ENCODE data around the gene CEP170. TPM values are rescaled to one million over a fixed set of nuclear protein-coding genes. Genes with fewer than 3 reads are reported as not detected.
"Not testable (repeated sequence)": the region's sequence is repeated elsewhere in the genome, so short reads cannot be mapped to it uniquely, and the experiment has no call there.

Gene CEP170
- total RNA-seq, 1 experiment from 2014 or later, result 97.7 TPM

DNA sequence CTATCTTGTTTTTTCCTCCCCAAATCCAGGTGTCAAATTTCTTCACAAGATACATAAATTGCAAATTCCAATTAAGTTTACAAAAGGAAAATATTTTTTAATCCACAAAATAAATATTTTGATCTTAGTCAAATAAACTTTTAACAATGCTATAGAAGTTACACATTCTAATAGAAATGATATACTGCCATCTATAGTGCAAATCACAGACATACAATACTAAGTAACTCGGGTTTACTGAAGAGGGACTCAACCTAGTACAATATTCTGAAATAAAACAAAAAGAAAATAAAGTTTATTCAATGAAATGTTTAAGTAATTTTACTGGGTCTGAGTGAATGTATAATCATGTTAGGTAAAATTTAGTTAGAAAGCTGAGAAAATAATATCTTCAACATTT, 114.6 kb downstream of the CEP170 start:
- H2BK12ac ChIP-seq (ENCODE audit: insufficient read length, low read depth, low read length); H3K9me3 ChIP-seq (ENCODE audit: control insufficient read depth, low read depth, low read length); H2BK15ac ChIP-seq (ENCODE audit: low read depth, low read length); H3K4me2 ChIP-seq (ENCODE audit: insufficient read depth, insufficient read length, low read length); H3K79me2 ChIP-seq (ENCODE audit: insufficient read depth, low read length); H2BK20ac ChIP-seq (ENCODE audit: low read depth, low read length, poor library complexity, severe bottlenecking); H3K9me3 Mint-ChIP-seq; H3K18ac ChIP-seq (ENCODE audit: insufficient read length, low read depth, low read length); H3K4me3 Mint-ChIP-seq; H3K27me3 ChIP-seq (ENCODE audit: insufficient read depth, low read length); H4K5ac ChIP-seq (ENCODE audit: insufficient read length, low read depth, low read length); H4K8ac ChIP-seq (replicated peaks; ENCODE audit: insufficient read length, low read depth, low read length); H4K20me1 ChIP-seq (ENCODE audit: control insufficient read depth, insufficient read depth, insufficient read length); H3K79me1 ChIP-seq (ENCODE audit: insufficient read depth, low read depth, low read length, poor library complexity, severe bottlenecking); H3K56ac ChIP-seq (ENCODE audit: insufficient read length, low read depth, low read length); H3K4me1 Mint-ChIP-seq; H3K23me2 ChIP-seq (ENCODE audit: insufficient read length, low read depth, low read length, poor library complexity, severe bottlenecking); H3T11ph ChIP-seq (ENCODE audit: low read length); H3K27ac ChIP-seq (ENCODE audit: insufficient read length, low read depth, low read length); H3K14ac ChIP-seq (ENCODE audit: insufficient read depth, low read length); H3K4me1 ChIP-seq (ENCODE audit: insufficient read depth, low read length); H3K9ac ChIP-seq (ENCODE audit: extremely low read depth, insufficient read length, low read length); H2BK120ac ChIP-seq (ENCODE audit: low read depth, low read length, poor library complexity, severe bottlenecking); H3K23ac ChIP-seq (ENCODE audit: insufficient read length, low read depth, low read length); H2BK5ac ChIP-seq (ENCODE audit: insufficient read length, low read length); H2AK5ac ChIP-seq (ENCODE audit: insufficient read length, low read length); H3K27me3 Mint-ChIP-seq (ENCODE audit: low read depth); H3K27ac Mint-ChIP-seq; DNase-seq; H3K4ac ChIP-seq (ENCODE audit: low read depth, low read length); H4K91ac ChIP-seq (ENCODE audit: insufficient read length, low read depth, low read length); H2AFZ ChIP-seq (ENCODE audit: low read length): not testable (repeated sequence)
- WGBS (ENCODE audit: extremely low coverage, insufficient read length, low lambda C conversion rate), result no CpG with 5 or more reads among the region's 1 CpG
- H3K36me3 Mint-ChIP-seq (ENCODE audit: insufficient read depth in 1 of 3, low read depth in 3 of 3), result peaks cover 14 to 18% (median 17%) of the 10 kb centered on the region in 3 experiments
- TF ChIP-seq, protein P1, sequence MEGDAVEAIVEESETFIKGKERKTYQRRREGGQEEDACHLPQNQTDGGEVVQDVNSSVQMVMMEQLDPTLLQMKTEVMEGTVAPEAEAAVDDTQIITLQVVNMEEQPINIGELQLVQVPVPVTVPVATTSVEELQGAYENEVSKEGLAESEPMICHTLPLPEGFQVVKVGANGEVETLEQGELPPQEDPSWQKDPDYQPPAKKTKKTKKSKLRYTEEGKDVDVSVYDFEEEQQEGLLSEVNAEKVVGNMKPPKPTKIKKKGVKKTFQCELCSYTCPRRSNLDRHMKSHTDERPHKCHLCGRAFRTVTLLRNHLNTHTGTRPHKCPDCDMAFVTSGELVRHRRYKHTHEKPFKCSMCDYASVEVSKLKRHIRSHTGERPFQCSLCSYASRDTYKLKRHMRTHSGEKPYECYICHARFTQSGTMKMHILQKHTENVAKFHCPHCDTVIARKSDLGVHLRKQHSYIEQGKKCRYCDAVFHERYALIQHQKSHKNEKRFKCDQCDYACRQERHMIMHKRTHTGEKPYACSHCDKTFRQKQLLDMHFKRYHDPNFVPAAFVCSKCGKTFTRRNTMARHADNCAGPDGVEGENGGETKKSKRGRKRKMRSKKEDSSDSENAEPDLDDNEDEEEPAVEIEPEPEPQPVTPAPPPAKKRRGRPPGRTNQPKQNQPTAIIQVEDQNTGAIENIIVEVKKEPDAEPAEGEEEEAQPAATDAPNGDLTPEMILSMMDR (conservative IDR thresholded peaks at IDR 0.05), result peak; percentile 38; the same call in 2 of the 3 replicates

DNA sequence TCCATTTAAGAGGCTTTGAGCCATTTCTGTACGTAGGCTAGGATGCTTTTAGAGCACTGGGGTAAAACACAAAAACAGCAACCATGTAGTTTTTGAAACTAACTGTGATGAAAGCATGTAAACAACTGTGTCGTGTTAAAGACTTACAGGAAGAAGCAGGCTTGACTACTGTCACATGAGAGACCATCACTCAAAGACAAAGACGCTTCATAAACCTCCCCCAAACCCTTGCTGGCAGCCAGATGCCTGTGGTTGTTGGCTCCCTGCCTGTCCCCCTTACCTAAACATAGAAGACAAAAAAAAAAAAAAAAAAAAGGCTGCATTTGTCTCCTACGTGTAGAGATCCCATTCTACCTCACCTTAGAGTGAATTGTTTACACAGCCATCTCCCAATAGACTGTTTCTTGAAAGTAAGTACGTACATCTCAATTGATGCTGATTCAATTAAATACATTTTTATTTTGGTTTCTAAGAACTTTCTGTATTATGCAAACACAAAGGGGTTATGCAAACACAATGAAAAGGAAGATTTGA, 132.1 kb downstream of the CEP170 start:
- not testable (repeated sequence) for H3K9me3 Mint-ChIP-seq

More for the DNA sequence above, 132.1 kb downstream of the CEP170 start:
- H3K18ac ChIP-seq (ENCODE audit: insufficient read length, low read depth, low read length); H3K56ac ChIP-seq (ENCODE audit: insufficient read length, low read depth, low read length); H3K4me2 ChIP-seq (ENCODE audit: insufficient read depth, insufficient read length, low read length); H3K27me3 ChIP-seq (ENCODE audit: insufficient read depth, low read length); H2BK20ac ChIP-seq (ENCODE audit: low read depth, low read length, poor library complexity, severe bottlenecking); H3K23ac ChIP-seq (ENCODE audit: insufficient read length, low read depth, low read length); H2AFZ ChIP-seq (ENCODE audit: low read length); H3K79me2 ChIP-seq (ENCODE audit: insufficient read depth, low read length); H3K9ac ChIP-seq (ENCODE audit: extremely low read depth, insufficient read length, low read length); H3T11ph ChIP-seq (ENCODE audit: low read length); H3K27me3 Mint-ChIP-seq (ENCODE audit: low read depth); H2BK12ac ChIP-seq (ENCODE audit: insufficient read length, low read depth, low read length); H3K79me1 ChIP-seq (ENCODE audit: insufficient read depth, low read depth, low read length, poor library complexity, severe bottlenecking); H3K4me1 ChIP-seq (ENCODE audit: insufficient read depth, low read length); H4K5ac ChIP-seq (ENCODE audit: insufficient read length, low read depth, low read length); H3K14ac ChIP-seq (ENCODE audit: insufficient read depth, low read length); H3K23me2 ChIP-seq (ENCODE audit: insufficient read length, low read depth, low read length, poor library complexity, severe bottlenecking); H2BK15ac ChIP-seq (ENCODE audit: low read depth, low read length); H3K4ac ChIP-seq (ENCODE audit: low read depth, low read length); H3K27ac Mint-ChIP-seq; H3K4me3 Mint-ChIP-seq; H3K27ac ChIP-seq (ENCODE audit: insufficient read length, low read depth, low read length); H4K8ac ChIP-seq (replicated peaks; ENCODE audit: insufficient read length, low read depth, low read length); H2BK5ac ChIP-seq (ENCODE audit: insufficient read length, low read length); H2AK5ac ChIP-seq (ENCODE audit: insufficient read length, low read length); H4K91ac ChIP-seq (ENCODE audit: insufficient read length, low read depth, low read length); H2BK120ac ChIP-seq (ENCODE audit: low read depth, low read length, poor library complexity, severe bottlenecking); DNase-seq; H4K20me1 ChIP-seq (ENCODE audit: control insufficient read depth, insufficient read depth, insufficient read length); H3K9me3 ChIP-seq (ENCODE audit: control insufficient read depth, low read depth, low read length): not testable (repeated sequence)
- no CpG with 5 or more reads among the region's 5 CpGs for WGBS (ENCODE audit: extremely low coverage, insufficient read length, low lambda C conversion rate)
- peaks cover 10 to 14% (median 10%) of the 10 kb centered on the region in 3 experiments; a peak in 6 of 7 replicates for H3K36me3 Mint-ChIP-seq (ENCODE audit: insufficient read depth in 1 of 3, low read depth in 3 of 3)
- H3K4me1 Mint-ChIP-seq, result peaks cover 13 to 16% of the 10 kb centered on the region in 2 experiments
